GM21529 (cell line): ENCODE data around the gene TWF2.

Experiments
- ATAC-seq: cut with Tn5 transposase; IDR thresholded peaks from one replicate; pipeline ENCODE4 v1.9.1; 2021; ENCODE audit not compliant: unreplicated experiment

TWF2 gene

GRCh38 chr3:52184690-52185089 is 54.3 kb downstream of the TWF2 start:
- ATAC-seq, result no peak

- no peak for ATAC-seq
These were observed 55.0 kb downstream of the TWF2 start for GRCh38 chr3:52183786-52184445.

- ATAC-seq, result no peak
These were observed 56.3 kb downstream of the TWF2 start for GRCh38 chr3:52182691-52183090.

GRCh38 chr3:52182196-52182595 is 56.8 kb downstream of the TWF2 start:
- ATAC-seq, result no peak

GRCh38 chr3:52181543-52181942 is 57.4 kb downstream of the TWF2 start:
- ATAC-seq, result no peak
